H1 (cell line): Measurements from ENCODE around the gene ENSA. TPM values are rescaled to one million over a fixed set of nuclear protein-coding genes. Genes with fewer than 3 reads are reported as not detected.
"Not testable (repeated sequence)": the region's sequence is repeated elsewhere in the genome, so short reads cannot be mapped to it uniquely, and the experiment has no call there.

Experiments used
- CTCF ChIA-PET: fragments of 300-600 bp; sonication (Branson Sonifier 250); formaldehyde crosslinking; loops from one replicate; lab custom pipeline; 2021; ENCODE audit not compliant: partially characterized antibody; lab: Charles Lee
- POLR2A ChIA-PET: fragments of 300-600 bp; sonication (Branson Sonifier 250); formaldehyde crosslinking; loops from one replicate; lab custom pipeline; 2021; ENCODE audit warnings: inconsistent platforms; ENCODE audit not compliant: partially characterized antibody; lab: Charles Lee
- DNase-seq, 2 experiments: peaks; one replicate each; pipeline versions ENCODE4 v3.0.0 to v3.0.0-alpha.2; 2010 to 2022; ENCODE audit warnings: low spot score in 2 of 2, low read depth in 1 of 2, mixed read lengths in 1 of 2
- FAIRE-seq: peaks from 2 replicates; lab custom pipeline; 2011; peaks lifted over from hg19 to GRCh38; lab: Jason Lieb, UNC
- H2AFZ ChIP-seq: 2 replicates; pipeline ENCODE4 v1.8.1; 2012; ENCODE audit warnings: low read length, inconsistent platforms
- H2AK5ac ChIP-seq: 2 replicates; pipeline ENCODE4 v1.6.1; 2013; ENCODE audit warnings: low read depth, low read length
- H2BK120ac ChIP-seq: replicated peaks from 2 replicates; pipeline ENCODE3; 2013; ENCODE audit warnings: low read depth, low read length, inconsistent platforms
- H2BK12ac ChIP-seq: 2 replicates; pipeline ENCODE4 v1.6.1; 2013; ENCODE audit warnings: low read depth, low read length
- H2BK15ac ChIP-seq: 2 replicates; pipeline ENCODE4 v1.6.1; 2013; ENCODE audit warnings: low read length
- H2BK20ac ChIP-seq: 2 replicates; pipeline ENCODE4 v1.6.1; 2013; ENCODE audit warnings: low read length
- H2BK5ac ChIP-seq: 2 replicates; pipeline ENCODE4 v1.6.1; 2013; ENCODE audit warnings: low read depth, low read length
- H3K14ac ChIP-seq: 2 replicates; pipeline ENCODE4 v1.6.1; 2013; ENCODE audit warnings: inconsistent platforms; ENCODE audit not compliant: insufficient read length
- H3K18ac ChIP-seq: 2 replicates; pipeline ENCODE4 v1.6.1; 2013; ENCODE audit warnings: low read length; ENCODE audit errors: extremely low read depth
- H3K23ac ChIP-seq: 2 replicates; pipeline ENCODE4 v1.6.1; 2013; ENCODE audit warnings: inconsistent platforms; ENCODE audit not compliant: insufficient read length
- H3K23me2 ChIP-seq: 2 replicates; pipeline ENCODE4 v1.6.1; 2013; ENCODE audit warnings: low read depth, low read length
- H3K27ac ChIP-seq: 2 replicates; pipeline ENCODE4 v1.6.1; 2011; ENCODE audit warnings: low read depth, low read length, inconsistent platforms
- H3K27me3 ChIP-seq, 4 experiments: replicated peaks in 1 of 4; 1 replicate in 1 of 4; 2 replicates in 3 of 4; pipeline versions ENCODE4 v1.6.1 to v1.8.1; 2011 to 2013; ENCODE audit warnings: low read length in 3 of 4, mild to moderate bottlenecking in 3 of 4, inconsistent platforms in 2 of 4, mixed read lengths in 2 of 4, moderate library complexity in 1 of 4; ENCODE audit not compliant: control insufficient read depth in 3 of 4, insufficient read depth in 3 of 4; ENCODE audit errors: extremely low read depth in 1 of 4
- H3K36me3 ChIP-seq, 4 experiments: 2 replicates each; pipeline versions ENCODE4 v1.6.1 to v1.8.1; 2011 to 2013; ENCODE audit warnings: mild to moderate bottlenecking in 4 of 4, low read length in 3 of 4, moderate library complexity in 2 of 4, control low read depth in 1 of 4, inconsistent platforms in 1 of 4; ENCODE audit not compliant: insufficient read depth in 4 of 4, control insufficient read depth in 2 of 4
- H3K4ac ChIP-seq: replicated peaks from 2 replicates; pipeline ENCODE3; 2013; ENCODE audit warnings: low read length, low read depth, mixed read lengths, inconsistent platforms; ENCODE audit not compliant: insufficient read length
- H3K4me1 ChIP-seq, 4 experiments: replicated peaks in 1 of 4; 1 replicate in 1 of 4; 2 replicates in 3 of 4; pipeline versions ENCODE4 v1.6.1 to v1.8.1; 2011 to 2013; ENCODE audit warnings: low read length in 3 of 4, inconsistent platforms in 2 of 4, mixed read lengths in 1 of 4; ENCODE audit not compliant: insufficient read depth in 4 of 4, control insufficient read depth in 3 of 4
- H3K4me2 ChIP-seq, 2 experiments: 2 replicates each; pipeline versions ENCODE4 v1.6.1 to v1.8.1; 2011 to 2013; ENCODE audit warnings: low read depth in 2 of 2, low read length in 2 of 2, control low read depth in 1 of 2, inconsistent platforms in 1 of 2, mild to moderate bottlenecking in 1 of 2; ENCODE audit not compliant: insufficient read depth in 1 of 2
- H3K4me3 ChIP-seq, 4 experiments: fragments of 200-600, 300-600 bp in 1 of 4; sonication (generic), shearing (Covaris generic), sonication (Bioruptor Twin) in 1 of 4; 2 replicates each; pipeline versions ENCODE4 v1.5.1 to v1.8.1; 2011 to 2016; ENCODE audit warnings: low read length in 4 of 4, low read depth in 3 of 4, control low read depth in 2 of 4, inconsistent platforms in 2 of 4, mild to moderate bottlenecking in 2 of 4, mixed read lengths in 1 of 4, moderate library complexity in 1 of 4; ENCODE audit not compliant: insufficient read depth in 2 of 4; ENCODE audit errors: extremely low read depth in 1 of 4
- H3K56ac ChIP-seq: replicated peaks from 2 replicates; pipeline ENCODE3; 2013; ENCODE audit warnings: low read depth, mild to moderate bottlenecking, mixed read lengths, low read length, inconsistent platforms; ENCODE audit not compliant: insufficient read length
- H3K79me1 ChIP-seq: 2 replicates; pipeline ENCODE4 v1.6.1; 2013; ENCODE audit warnings: low read depth, low read length, control low read depth
- H3K79me2 ChIP-seq, 2 experiments: 2 replicates each; pipeline versions ENCODE4 v1.6.1 to v1.8.1; 2012 to 2013; ENCODE audit warnings: low read length in 2 of 2, mild to moderate bottlenecking in 2 of 2, inconsistent platforms in 1 of 2; ENCODE audit not compliant: insufficient read depth in 2 of 2, control insufficient read depth in 1 of 2
- H3K9ac ChIP-seq, 4 experiments: replicated peaks in 1 of 4; 1 replicate in 1 of 4; 2 replicates in 3 of 4; pipeline versions ENCODE4 v1.6.1 to v1.8.1; 2011 to 2013; ENCODE audit warnings: low read depth in 3 of 4, low read length in 3 of 4, control low read depth in 2 of 4, mild to moderate bottlenecking in 2 of 4, moderate library complexity in 2 of 4, inconsistent platforms in 1 of 4; ENCODE audit errors: extremely low read depth in 1 of 4
- H3K9me3 ChIP-seq, 2 experiments: 2 replicates each; pipeline versions ENCODE4 v1.6.1 to v1.8.1; 2012 to 2013; ENCODE audit warnings: mild to moderate bottlenecking in 2 of 2, moderate library complexity in 2 of 2, control low read depth in 1 of 2, inconsistent platforms in 1 of 2, low read depth in 1 of 2, low read length in 1 of 2, mixed read lengths in 1 of 2; ENCODE audit not compliant: insufficient read depth in 2 of 2
- H4K20me1 ChIP-seq, 2 experiments: replicated peaks in 1 of 2; 2 replicates each; pipeline versions ENCODE3 to v1.8.1; 2011 to 2013; ENCODE audit warnings: inconsistent platforms in 2 of 2, low read length in 2 of 2, mild to moderate bottlenecking in 1 of 2; ENCODE audit not compliant: insufficient read depth in 2 of 2, control insufficient read depth in 1 of 2
- H4K5ac ChIP-seq: 2 replicates; pipeline ENCODE4 v1.6.1; 2013; ENCODE audit warnings: low read length, low read depth, mixed read lengths, inconsistent platforms; ENCODE audit not compliant: insufficient read length
- H4K8ac ChIP-seq: 2 replicates; pipeline ENCODE4 v1.8.0; 2013; ENCODE audit warnings: mild to moderate bottlenecking, moderate library complexity, low read length, inconsistent platforms; ENCODE audit not compliant: insufficient read depth; ENCODE audit errors: extremely low read depth
- H4K91ac ChIP-seq: replicated peaks from 2 replicates; pipeline ENCODE3; 2013; ENCODE audit warnings: low read length, mixed read lengths, inconsistent platforms; ENCODE audit not compliant: insufficient read length
- WGBS, 2 experiments: shearing (Covaris generic) in 1 of 2; methylation state at CpG; one replicate each; pipeline versions ENCODE4 v1.1.6 to v1.1.7; 2013 to 2015; ENCODE audit warnings: low lambda C conversion rate in 2 of 2, mixed read lengths in 2 of 2, inconsistent platforms in 1 of 2, low coverage in 1 of 2, missing lambda C conversion rate in 1 of 2; ENCODE audit not compliant: insufficient replicate concordance in 2 of 2, insufficient coverage in 1 of 2, insufficient read length in 1 of 2; ENCODE audit errors: extremely low coverage in 1 of 2, missing lambda C conversion rate in 1 of 2; 5-methylcytosine and 5-hydroxymethylcytosine counted together
- polyA plus RNA-seq, 7 experiments: library from polyadenylated mRNA; depleted of rRNA in 3 of 7; stranded (reverse) in 5 of 7; unstranded in 2 of 7; fragments of >200 nt in 5 of 7; fragments of 200-250 nt in 2 of 7; gene quantifications; 1 replicate in 5 of 7; 2 replicates in 1 of 7; 4 replicates in 1 of 7; pipeline versions ENCODE4 v1.2.1 to v1.2.3, GENCODE V29; 2011 to 2013; ENCODE audit warnings: missing spikeins in 2 of 7, mixed read lengths in 2 of 7
- total RNA-seq: library from RNA; stranded (reverse); fragmentation: NEBNext Ultra II Directional; extraction: Animal tissue kit (Norgen Biotek cat#: 25700); gene quantifications from 2 replicates; pipeline ENCODE4 v1.2.1, GENCODE V29; 2021

Gene ENSA
- total and polyA plus RNA-seq, 2 of the 8 experiments (the other 6 are each of a cell fraction or from before 2014, with no cell fraction given), result 48.2 to 229 TPM

DNA sequence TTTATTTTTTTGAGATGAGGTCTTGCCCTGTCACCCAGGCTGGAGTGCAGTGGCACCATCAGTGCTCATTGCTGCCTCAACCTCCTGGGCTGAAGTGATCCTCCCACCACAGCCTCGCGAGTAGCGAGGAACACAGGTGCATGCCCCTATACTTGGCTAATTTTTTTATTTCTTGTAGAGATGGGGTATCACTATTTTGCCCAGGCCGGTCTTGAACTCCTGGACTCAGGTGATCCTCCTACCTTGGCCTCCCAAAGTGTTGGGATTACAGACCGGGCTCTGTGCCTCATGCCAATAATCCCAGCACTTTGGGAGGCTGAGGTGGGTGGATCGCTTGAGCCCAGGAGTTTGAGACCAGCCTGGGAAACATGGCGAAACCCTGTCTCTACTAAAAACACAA is 48.0 kb downstream of the ENSA start:
- not testable (repeated sequence) for H2BK5ac ChIP-seq, H3K9ac ChIP-seq, H3K14ac ChIP-seq, H3K23ac ChIP-seq, H3K56ac ChIP-seq, H2BK15ac ChIP-seq, H2AFZ ChIP-seq, H3K4ac ChIP-seq, H4K91ac ChIP-seq, H4K8ac ChIP-seq, H2BK120ac ChIP-seq, H2BK12ac ChIP-seq, H3K23me2 ChIP-seq, H3K79me1 ChIP-seq, H3K27me3 ChIP-seq, H3K9me3 ChIP-seq, H2BK20ac ChIP-seq, H3K18ac ChIP-seq, H2AK5ac ChIP-seq, DNase-seq, H3K4me2 ChIP-seq, FAIRE-seq, H3K4me3 ChIP-seq, H3K27ac ChIP-seq, H4K5ac ChIP-seq
- CTCF ChIA-PET, result interaction anchor here (1.9 to 2.0 kb wide), 2 partner anchors 21 to 40 kb away, joined by 6 to 8 read pairs; no protein-coding TSS in a partner anchor
- WGBS, 2 experiments, result 97% methylated on average over 7 of the region's 7 CpGs; no CpG with 5 or more reads in 1 of the 2 experiments
- H3K36me3 ChIP-seq, result peaks cover 7 to 24% (median 13%) of the 10 kb centered on the region in 4 experiments
- peaks cover 15 to 20% of the 10 kb centered on the region in 2 experiments for H4K20me1 ChIP-seq
- POLR2A ChIA-PET, result interaction anchor here (1.3 to 43.7 kb wide), 3 partner anchors 8 to 32 kb away, joined by 4 to 1380 read pairs (median 1013); partner anchors contain the start of genes ADAMTSL4 and ENSA
- H3K79me2 ChIP-seq, result peaks cover 23 to 28% of the 10 kb centered on the region in 2 experiments
- H3K4me1 ChIP-seq, result peaks cover 0 to 11% (median 3%) of the 10 kb centered on the region in 4 experiments; a peak in 4 of 7 replicates
